ENCODE data around the gene UBA6.

DNA sequence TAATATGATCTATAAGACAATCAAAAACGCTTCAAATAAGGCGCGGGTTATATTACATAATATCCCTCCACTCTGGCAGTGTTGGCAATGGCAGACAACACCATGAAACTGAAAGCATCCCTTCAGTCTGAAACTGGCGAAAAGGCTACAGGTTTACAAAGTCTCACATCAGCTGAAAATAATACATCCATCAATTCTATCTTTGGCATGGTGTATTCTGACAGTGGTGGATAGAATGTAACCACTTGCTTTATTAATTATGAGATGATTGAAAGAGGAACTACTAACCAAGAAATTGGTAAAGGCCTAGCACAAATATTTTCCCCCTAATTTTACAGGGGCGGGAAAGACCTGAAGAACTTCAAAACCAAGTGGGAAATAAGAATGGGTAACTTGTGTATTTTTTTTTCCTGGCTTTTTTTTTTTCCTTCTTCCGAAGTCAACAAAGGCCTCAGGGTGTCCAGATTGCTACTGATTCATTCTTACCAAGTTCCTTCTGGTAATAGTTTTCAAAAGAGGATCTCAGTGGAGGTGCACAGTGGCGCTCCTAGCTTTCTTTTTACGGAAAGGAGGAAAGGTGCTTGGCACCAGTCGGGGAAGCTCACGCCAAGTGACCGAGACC, 728 bp downstream of the UBA6 start:
- TF ChIP-seq, protein P1, sequence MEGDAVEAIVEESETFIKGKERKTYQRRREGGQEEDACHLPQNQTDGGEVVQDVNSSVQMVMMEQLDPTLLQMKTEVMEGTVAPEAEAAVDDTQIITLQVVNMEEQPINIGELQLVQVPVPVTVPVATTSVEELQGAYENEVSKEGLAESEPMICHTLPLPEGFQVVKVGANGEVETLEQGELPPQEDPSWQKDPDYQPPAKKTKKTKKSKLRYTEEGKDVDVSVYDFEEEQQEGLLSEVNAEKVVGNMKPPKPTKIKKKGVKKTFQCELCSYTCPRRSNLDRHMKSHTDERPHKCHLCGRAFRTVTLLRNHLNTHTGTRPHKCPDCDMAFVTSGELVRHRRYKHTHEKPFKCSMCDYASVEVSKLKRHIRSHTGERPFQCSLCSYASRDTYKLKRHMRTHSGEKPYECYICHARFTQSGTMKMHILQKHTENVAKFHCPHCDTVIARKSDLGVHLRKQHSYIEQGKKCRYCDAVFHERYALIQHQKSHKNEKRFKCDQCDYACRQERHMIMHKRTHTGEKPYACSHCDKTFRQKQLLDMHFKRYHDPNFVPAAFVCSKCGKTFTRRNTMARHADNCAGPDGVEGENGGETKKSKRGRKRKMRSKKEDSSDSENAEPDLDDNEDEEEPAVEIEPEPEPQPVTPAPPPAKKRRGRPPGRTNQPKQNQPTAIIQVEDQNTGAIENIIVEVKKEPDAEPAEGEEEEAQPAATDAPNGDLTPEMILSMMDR (IDR thresholded peaks at IDR 0.05; ENCODE audit: insufficient read depth, low read depth, low read length) = no peak
- TF ChIP-seq EZH2 (IDR thresholded peaks at IDR 0.05; ENCODE audit: insufficient read depth, low read length) = no peak

Measured in astrocyte (in vitro differentiated cells and primary cell).